HG03139 (cell line): ENCODE measurements around the gene MKNK2.
"Not testable (repeated sequence)": the region's sequence is repeated elsewhere in the genome, so short reads cannot be mapped to it uniquely, and the experiment has no call there.

Experiments used
- ATAC-seq: cut with Tn5 transposase; IDR thresholded peaks from one replicate; pipeline ENCODE4 v1.9.1; 2021; ENCODE audit not compliant: unreplicated experiment

Gene MKNK2

GRCh38 chr19:2050991-2051772 is at the start of gene MKNK2:
Gene MKNK2 (minus strand): TSS chr19:2051244. CDS start chr19:2050851, 393 bp downstream.
- ATAC-seq, result peak; percentile 42

- ATAC-seq, result no peak
Observed at GRCh38 chr19:2100719-2101061, 49.6 kb upstream of the MKNK2 start.

DNA sequence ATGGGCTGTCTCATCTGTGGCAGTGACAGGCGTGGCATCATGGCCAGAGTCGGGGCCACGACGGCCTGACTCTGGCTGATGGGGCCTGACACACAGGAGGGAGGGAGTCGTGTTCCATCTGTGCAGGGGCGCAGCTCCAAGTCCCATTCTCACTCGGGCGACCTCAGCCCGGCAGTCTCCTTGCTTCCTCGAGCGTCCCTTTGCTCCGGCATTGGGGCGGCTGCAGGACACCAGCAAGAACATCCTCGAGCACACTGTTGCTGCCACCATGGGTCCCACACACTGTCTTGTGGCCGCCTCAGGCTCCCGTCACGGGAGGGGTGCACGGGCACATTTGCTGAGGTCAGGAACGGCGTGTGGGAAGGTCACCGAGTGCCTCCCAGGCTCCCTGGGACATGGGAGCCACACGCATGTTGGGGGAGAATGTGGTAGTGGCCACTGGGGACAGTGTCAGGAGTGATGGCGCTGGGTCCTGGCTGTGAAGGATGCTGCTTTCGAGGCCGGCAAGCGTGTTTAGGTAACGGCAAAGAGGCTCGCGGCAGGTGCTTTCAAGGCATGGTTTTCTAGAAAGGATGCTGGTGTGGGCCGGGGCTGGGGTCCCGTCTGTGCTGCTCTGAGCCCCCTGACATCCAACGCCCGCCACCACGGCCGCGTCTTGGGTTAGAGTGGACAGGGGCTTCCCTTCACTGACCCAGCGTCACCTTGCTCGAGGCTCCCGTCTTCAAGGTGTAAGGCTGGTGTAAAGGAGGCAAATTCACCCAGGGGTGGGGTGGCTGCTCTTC is 49.1 kb upstream of the MKNK2 start:
- ATAC-seq, result no peak

DNA sequence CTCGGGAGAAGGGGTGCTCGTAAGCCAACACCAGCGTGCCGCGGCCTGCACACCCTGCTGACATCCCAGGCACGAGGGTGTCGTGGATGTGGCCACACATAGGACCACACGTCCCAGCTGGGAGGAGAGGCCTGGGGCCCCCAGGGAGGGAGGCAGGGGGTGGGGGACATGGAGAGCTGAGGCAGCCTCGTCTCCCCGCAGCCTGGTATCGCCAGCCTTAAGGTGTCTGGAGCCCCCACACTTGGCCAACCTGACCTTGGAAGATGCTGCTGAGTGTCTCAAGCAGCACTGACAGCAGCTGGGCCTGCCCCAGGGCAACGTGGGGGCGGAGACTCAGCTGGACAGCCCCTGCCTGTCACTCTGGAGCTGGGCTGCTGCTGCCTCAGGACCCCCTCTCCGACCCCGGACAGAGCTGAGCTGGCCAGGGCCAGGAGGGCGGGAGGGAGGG is 48.0 kb upstream of the MKNK2 start:
- ATAC-seq, result no peak

- ATAC-seq, result no peak
Observed at GRCh38 chr19:2097886-2098327, 46.9 kb upstream of the MKNK2 start.

DNA sequence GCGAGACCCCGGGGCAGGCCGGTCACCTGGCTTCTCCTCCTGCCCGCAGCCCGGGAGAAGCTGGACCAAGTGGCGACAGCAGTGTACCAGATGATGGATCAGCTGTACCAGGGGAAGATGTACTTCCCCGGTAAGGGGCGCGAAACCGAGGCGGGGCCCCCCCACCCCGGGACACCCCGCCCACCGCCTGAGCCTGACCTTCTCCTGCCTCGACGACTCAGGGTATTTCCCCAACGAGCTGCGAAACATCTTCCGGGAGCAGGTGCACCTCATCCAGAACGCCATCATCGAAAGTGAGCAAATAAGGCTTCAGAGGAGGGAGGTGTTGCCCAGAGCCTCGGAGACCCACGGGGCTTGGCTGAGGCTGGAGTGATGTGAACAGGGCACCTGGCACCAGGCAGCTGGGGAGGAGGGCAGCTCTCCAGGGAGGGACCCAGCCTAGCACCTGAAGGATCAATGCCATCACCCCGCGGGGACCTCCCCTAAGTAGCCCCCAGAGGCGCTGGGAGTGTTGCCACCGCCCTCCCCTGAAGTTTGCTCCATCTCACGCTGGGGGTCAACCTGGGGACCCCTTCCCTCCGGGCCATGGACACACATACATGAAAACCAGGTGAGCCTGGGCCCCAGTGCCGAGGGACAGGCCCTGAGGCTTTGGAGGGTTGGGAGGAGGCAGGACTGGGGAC is 46.3 kb upstream of the MKNK2 start:
- no peak for ATAC-seq

DNA sequence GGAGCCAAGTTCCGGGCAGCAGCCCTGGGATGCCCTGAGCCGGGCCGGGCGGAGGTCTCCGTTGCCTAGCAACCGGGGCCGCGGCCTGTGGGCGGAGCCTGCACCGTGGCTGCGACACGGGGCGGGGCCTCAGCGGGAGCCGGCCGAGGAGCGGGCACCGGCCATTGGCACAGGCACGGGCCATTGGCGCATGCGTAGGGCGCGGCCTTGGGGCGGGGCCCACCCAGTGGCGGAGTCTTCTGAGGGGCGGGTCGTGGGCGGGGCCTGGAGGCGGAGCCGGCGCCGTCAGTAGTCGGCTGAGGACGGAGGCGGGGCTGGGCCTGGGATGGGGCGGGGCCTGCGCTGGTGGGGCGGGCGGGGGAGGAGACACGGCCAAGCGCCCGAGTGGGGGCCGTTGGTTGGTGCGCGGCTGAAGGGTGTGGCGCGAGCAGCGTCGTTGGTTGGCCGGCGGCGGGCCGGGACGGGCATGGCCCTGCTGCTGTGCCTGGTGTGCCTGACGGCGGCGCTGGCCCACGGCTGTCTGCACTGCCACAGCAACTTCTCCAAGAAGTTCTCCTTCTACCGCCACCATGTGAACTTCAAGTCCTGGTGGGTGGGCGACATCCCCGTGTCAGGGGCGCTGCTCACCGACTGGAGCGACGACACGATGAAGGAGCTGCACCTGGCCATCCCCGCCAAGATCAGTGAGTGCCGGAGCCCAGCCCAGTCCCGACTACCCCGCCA is 45.6 kb upstream of the MKNK2 start, which contains the start of gene IZUMO4:
IZUMO4 (plus strand) TSS at position 436 of the 723 bp plus-strand sequence; CDS start at position 467, 31 bp downstream.
- peak; percentile 56 for ATAC-seq

GRCh38 chr19:2096034-2096479 is 45.0 kb upstream of the MKNK2 start, which contains the start of gene MOB3A:
Gene MOB3A (minus strand): TSS chr19:2096326. CDS start chr19:2078560, 17,766 bp downstream.
- peak; percentile 32 for ATAC-seq

- not testable (repeated sequence) for ATAC-seq
Observed at GRCh38 chr19:2091926-2092525, 41.0 kb upstream of the MKNK2 start.

DNA sequence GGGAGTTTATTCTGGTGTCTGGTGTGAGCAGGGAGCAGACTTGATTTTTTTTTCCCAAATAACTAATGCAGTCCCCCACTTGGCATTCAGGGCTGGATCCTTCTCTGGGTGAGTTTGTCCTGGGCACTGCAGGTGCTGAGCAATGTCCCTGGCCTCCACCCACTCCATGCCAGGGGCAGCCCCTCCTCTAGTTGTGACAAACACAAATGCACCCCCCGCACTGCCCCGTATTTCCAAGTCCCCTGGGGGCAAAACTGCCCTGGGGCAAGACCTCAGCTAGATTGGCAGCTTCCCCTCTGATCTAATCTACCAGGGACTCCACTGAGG is 38.6 kb upstream of the MKNK2 start:
- no peak for ATAC-seq

- ATAC-seq, result no peak
Observed at GRCh38 chr19:2089001-2089711, 38.1 kb upstream of the MKNK2 start.

DNA sequence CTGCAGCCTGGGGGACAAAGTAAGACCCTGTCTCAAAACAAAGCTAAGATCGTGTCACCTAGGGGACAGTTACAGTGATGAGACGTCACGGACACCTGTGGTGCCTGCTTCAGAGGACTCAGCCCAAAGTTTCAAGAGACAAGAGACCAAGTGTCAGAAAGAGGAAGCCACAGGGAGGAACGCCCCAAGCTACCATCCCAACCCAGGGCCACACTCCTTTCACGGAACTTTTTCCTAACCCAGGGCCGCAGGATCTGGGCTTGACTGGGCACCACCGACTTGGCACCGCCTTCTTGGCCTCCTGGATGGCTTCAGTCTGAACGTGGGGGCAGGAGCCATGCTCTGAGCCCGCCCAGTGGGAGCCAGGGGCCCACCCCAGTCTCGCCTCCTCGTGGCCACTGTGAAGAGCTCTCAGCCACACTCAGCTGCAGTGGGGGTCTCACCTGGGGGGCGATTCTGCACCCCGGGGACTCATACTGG is 36.6 kb upstream of the MKNK2 start:
- no peak for ATAC-seq

DNA sequence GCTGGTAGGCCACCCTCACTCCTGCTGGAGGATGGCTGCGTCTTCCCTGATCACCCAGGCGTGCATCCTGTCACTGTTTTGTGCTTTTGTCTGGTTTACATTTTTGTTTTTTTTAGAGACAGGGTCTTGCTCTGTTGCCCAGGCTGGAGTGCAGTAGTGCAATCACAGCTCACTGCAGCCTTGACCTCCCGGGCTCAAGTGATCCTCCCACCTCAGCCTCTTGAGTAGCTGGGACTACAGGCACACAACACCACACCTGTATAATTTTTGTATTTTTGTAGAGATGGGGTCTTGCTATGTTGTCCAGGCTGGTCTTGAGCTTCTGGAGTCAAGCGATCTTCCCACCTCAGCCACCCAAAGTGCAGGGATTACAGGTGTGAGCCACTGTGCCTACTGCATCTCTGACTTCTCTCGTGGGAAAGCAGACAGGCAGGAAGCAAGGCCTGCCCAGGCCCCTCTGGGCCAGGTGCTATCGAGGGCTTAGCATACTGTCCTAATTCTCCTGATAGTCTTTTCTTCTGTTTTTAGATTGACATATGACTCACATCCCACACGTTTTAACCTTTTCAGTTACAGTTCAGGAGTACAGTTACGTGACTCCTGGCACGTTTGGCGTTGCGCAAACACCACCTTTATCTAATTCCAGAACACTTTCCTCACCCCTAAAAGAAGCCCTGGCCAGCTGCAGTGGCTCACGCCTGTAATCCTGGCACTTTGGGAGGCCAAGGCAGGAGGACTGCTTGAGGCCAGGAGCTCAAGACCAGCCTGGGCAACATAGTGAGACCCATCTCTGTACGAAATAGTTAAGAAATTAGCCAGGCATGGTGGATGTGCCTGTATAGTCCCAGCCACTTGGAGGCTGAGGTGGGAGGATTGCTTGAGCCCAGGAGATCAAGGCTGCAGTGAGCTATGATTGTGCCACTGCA is 35.9 kb upstream of the MKNK2 start:
- ATAC-seq, result not testable (repeated sequence)

GRCh38 chr19:2084993-2085720 is 34.1 kb upstream of the MKNK2 start:
- ATAC-seq, result peak; percentile 34

DNA sequence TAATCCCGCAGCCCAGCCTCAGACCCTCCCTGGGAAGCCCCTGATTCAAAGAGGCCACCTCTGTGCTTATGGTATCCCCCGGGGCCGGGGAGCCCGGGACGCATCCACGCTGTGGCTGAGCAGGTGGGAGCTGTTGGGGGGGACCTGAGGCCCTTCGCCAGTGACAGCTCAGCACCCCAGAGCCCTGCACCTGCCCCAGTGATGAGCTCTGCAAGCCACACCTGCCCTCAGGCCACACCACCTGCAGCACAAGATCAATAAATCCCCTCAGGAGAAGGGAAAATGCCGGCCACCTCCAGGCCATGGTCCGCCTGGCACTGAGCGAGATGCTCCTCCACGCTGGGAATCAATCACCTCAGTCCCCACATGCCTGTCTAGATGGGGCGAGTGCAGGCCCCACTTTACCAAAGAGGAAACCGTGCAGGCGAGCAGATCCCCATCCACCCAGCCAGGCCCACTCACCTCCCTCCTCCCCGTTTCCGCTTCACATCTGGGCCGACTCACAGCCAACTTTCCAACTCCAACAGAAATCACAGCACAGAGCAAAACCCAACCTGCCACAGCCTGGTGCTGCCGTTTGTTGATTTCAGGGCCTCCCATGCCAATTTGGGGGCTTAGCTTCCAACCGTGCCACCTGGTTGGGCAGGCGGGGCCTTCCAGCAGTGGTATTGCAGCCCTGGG is 32.3 kb upstream of the MKNK2 start:
- no peak for ATAC-seq

DNA sequence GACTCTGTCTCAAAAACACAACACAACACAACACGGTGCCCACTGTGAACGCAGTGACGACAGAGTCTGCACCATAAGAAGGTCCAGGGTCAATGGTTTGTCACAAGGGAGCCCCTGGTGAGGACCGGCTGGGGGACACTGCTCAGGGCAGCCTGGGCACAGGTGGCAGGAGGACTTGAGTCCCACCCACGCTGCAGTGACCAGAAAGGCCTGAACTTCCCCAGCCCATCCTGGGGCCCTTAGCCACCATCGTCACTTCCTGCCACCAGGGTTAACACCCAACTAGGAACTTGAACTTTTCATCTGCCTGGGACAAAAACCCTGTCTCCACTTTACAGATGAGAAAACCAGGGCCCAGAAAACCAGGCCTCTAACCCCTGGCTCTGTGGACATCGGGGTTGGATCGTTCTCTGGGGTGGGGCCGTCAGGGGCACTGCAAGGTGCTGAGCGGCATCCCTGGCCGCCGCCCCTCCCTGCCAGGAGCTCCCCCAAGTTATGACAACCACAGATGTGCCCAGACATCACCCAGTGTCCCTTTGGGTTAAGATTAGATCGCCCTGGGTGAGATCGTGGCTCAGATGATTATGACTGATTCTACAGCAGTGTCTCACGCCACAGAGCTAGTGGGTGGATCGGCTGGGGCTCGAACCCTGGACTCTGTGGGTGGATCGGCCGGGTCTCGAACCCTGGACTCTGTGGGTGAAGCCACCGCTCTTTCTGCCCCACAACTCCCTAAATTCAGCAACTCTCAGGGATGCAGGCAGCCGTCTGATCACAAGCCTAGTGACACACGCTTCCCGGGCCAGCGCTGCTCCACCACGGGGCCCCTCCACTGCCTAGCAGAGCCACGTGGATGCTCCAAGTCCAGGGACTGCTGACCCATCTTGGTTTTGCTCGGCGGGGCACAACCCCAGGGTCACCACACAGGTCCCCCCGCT is 31.1 kb upstream of the MKNK2 start:
- no peak for ATAC-seq
